Effector memory CD4-positive, alpha-beta T cell (primary cell): ENCODE data around the gene GNAO1.

Experiments
- DNase-seq, 3 donors: peaks; one replicate each; pipeline ENCODE4 v3.0.0-alpha.2; 2020
- H3K27ac ChIP-seq: 2 replicates; pipeline ENCODE4 v1.7.0; 2013; ENCODE audit warnings: mild to moderate bottlenecking, low read length, moderate library complexity; ENCODE audit not compliant: insufficient read depth, poor library complexity, severe bottlenecking
- H3K27me3 ChIP-seq: replicated peaks from 2 replicates; pipeline ENCODE4 v1.7.0; 2013; ENCODE audit warnings: mild to moderate bottlenecking, low read length; ENCODE audit not compliant: insufficient read depth, control insufficient read depth, poor library complexity, severe bottlenecking
- H3K36me3 ChIP-seq: 2 replicates; pipeline ENCODE4 v1.7.0; 2013; ENCODE audit warnings: mild to moderate bottlenecking, low read length, moderate library complexity; ENCODE audit not compliant: control insufficient read depth, insufficient read depth
- H3K4me1 ChIP-seq: 2 replicates; pipeline ENCODE4 v1.7.0; 2013; ENCODE audit warnings: low read length, mild to moderate bottlenecking; ENCODE audit not compliant: control insufficient read depth, insufficient read depth, poor library complexity, severe bottlenecking
- H3K4me3 ChIP-seq: 2 replicates; pipeline ENCODE4 v1.7.0; 2013; ENCODE audit warnings: low read length, low read depth, mild to moderate bottlenecking; ENCODE audit not compliant: insufficient read depth, poor library complexity, severe bottlenecking
- H3K9me3 ChIP-seq: 2 replicates; pipeline ENCODE4 v1.7.0; 2013; ENCODE audit warnings: mild to moderate bottlenecking, low read length, moderate library complexity; ENCODE audit not compliant: control insufficient read depth

GNAO1 gene

DNA sequence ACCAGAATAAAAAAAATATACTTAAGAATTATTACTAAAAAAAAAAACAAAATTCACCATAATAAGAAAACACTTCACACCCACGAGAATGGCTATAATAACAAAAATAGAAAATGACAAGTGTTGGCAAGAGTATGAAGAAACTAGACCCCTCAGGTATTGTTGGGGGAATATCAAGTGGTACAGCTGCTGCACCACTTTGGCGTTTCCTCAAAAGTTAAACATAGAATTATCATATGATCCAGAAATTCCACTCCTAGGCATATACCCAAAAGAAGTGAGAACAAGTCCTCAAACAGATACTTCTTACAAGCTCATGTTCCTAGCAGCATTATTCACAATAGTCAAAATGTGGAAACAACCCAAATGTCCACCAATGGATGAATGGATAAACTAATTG is 207.8 kb downstream of the GNAO1 start:
- no peak overlapping the region for H3K4me3 ChIP-seq
- H3K9me3 ChIP-seq: no peaks in the 10 kb centered on the region
- DNase-seq: no peak
- no peak overlapping the region for H3K27ac ChIP-seq
- no peaks in the 10 kb centered on the region for H3K4me1 ChIP-seq
- no peaks in the 10 kb centered on the region for H3K27me3 ChIP-seq
- peaks cover 34% of the 10 kb centered on the region for H3K36me3 ChIP-seq

DNA sequence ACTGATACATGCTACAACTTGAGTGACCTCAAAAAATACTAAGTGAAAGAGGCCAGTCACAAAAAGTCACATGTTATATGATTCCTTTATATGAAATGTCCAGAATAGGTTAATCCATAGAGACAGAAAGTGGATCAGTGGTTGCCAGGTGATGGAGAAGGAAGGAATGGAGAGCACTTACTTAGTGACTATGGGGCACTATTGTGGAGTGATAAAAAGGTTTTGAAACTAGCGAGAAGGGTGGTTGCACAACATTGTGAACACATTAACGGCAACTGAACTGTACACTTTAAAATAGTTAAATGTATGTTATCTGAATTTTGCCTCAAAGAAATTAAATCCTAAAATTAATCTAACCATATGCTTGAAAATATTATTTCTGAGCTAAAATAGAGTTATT is 208.2 kb downstream of the GNAO1 start:
- Histone ChIP-seq H3K36me3 (peaks cover 38% of the 10 kb centered on the region), H3K4me3 (no peak overlapping the region), H3K9me3 (no peaks in the 10 kb centered on the region), H3K27ac (no peak overlapping the region), H3K27me3 (no peaks in the 10 kb centered on the region), H3K4me1 (no peaks in the 10 kb centered on the region)
- no peak for DNase-seq

DNA sequence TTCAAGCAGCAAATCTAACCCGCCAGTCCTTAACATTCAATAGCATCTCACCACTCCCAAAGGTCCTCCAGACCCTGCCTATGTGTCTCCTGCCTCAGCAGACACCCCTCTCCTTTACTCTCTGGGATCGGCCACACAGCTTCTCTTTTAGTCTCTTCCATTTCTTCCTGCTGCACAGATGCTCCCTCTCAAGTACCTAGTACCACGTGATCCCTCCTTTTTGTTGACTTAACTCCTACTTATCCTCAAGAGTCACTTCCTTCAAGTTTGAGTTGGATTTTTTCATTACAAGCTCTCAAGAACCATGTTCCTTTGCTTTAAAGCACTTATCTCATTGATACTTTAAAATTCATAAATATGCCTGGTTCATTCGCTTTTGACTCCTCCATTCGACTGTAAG is 209.2 kb downstream of the GNAO1 start:
- DNase-seq: no peak
- Histone ChIP-seq H3K4me1 (no peaks in the 10 kb centered on the region), H3K27ac (no peak overlapping the region), H3K36me3 (peaks cover 46% of the 10 kb centered on the region), H3K9me3 (no peaks in the 10 kb centered on the region), H3K4me3 (no peak overlapping the region), H3K27me3 (no peaks in the 10 kb centered on the region)

DNA sequence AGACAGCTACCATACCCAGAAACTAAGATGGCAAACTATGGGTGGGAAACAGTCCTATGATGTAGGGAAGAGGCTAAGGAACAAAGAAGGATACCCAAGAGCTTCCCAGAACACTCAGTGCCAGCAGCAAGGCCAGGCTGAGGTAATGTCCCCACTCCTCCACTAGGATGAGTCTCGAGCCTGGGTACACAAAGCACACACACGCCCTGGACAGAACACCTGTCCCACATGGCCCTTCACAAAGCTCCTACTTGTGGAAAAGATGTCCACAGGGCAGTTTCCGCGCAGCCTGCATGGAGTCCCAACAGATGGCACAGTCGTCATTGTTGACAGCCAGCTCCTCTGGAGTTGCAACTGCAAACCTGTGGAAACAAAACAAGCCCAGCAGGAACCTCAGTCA is 210.2 kb downstream of the GNAO1 start:
- Histone ChIP-seq H3K4me3 (no peak overlapping the region), H3K4me1 (no peaks in the 10 kb centered on the region), H3K27me3 (no peaks in the 10 kb centered on the region), H3K27ac (no peak overlapping the region), H3K9me3 (no peaks in the 10 kb centered on the region), H3K36me3 (peaks cover 46% of the 10 kb centered on the region)
- DNase-seq: no peak

DNA sequence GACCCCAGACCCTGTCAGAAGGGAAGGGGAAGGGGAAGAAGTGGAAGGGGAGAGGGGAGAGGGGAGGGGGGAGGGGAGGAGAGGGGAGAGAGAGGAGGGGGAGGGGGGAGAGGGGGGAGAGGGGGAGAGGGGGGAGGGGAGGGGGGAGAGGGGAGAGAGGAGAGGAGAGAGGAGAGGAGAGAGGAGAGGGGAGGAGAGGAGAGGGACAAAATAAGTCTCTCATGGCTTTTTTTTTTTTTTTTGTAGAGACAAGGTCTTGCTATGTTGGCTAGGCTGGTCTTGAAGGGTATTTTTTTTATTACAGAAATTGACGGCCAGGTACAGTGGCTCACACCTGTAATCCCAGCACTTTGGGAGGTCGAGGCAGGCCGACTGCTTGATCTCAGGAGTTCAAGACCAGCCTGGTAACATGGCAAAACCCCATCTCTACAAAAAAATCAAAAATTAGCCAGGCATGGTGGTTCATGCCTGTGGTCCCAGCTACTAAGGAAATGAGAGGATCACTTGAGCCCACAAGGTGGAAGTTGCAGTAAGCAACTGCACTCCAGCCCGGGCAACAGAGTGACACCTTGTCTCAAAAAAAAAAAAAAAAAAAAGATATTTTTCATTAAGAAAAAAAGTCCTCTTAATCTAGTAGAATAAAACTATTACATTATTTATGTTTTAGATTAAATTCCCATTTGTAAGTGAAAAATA is 214.8 kb downstream of the GNAO1 start:
- Histone ChIP-seq H3K27me3 (no peaks in the 10 kb centered on the region), H3K4me3 (no peak overlapping the region), H3K4me1 (no peaks in the 10 kb centered on the region), H3K9me3 (no peaks in the 10 kb centered on the region), H3K36me3 (peaks cover 54% of the 10 kb centered on the region), H3K27ac (no peak overlapping the region)
- no peak for DNase-seq
